Daoy (cell line): ENCODE data around the gene CNTNAP2. TPM values are rescaled to one million over a fixed set of nuclear protein-coding genes. Genes with fewer than 3 reads are reported as not detected.

Source experiments
- DNase-seq: peaks from one replicate; pipeline ENCODE4 v3.0.0-alpha.2; 2015; ENCODE audit warnings: low read depth
- total RNA-seq: library from RNA; depleted of rRNA; stranded (reverse); fragments of >200 nt; shearing (Covaris generic); gene quantifications from 2 replicates; pipeline ENCODE4 v1.2.3, GENCODE V29; 2014

Gene CNTNAP2
- total RNA-seq, 1 experiment from 2014 or later, result 6.4 TPM

DNA sequence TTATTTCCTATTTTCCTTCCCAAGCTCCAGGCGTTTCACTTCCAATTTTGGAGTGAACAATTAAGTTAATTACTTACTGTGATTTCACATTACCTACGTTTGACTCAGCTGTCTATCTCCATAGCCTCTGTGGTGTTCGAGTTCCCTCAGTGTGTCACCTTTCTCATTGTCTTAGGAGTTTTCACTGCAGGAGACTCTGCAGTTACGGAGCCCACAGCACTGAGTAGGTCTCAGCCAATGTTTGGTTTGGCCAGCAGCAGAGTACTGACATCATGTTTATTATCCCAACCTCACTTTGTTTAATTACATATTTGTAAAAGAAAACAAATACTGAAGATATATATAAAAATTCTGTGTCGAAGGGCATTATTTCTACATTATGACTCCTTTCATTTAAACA is 1123.9 kb downstream of the CNTNAP2 start:
- no peak for DNase-seq

DNA sequence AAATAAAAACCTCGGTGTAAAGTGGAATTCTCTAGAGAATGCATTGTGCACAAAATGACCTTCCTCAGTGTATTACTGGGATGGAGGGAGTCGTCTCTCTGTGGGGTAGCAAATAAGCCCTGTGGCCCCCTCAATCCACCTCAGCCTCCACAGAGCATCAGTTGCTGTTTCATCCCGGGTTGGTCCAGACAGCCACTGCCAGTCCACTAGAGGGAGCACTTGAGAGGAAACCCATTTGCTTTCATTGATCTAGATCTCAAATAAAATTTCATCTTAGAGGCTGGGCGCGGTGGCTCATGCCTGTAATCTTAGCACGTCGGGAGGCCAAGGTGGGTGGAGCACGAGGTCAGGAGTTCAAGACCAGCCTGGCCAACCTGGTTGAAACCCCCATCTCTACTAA is 1128.7 kb downstream of the CNTNAP2 start:
- peak; percentile 18 for DNase-seq

DNA sequence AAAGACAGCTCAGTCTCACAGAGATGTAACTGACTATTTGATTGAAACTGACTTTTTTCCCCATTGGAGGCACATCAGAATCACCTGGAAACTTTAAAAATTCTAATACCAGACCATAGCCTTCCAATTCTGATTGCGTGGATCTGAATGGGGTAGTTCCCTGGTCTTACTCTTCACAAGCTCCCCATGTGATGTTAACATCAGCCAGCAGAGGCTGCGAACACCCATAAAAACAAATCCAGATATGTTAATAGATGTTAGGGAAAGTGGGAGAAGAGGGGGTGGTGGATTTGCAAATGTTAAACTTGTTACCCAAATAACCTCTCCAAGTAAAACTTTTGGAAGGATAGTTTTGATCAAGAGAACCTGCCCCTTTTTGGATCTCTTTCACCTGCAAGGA is 1133.4 kb downstream of the CNTNAP2 start:
- no peak for DNase-seq

DNA sequence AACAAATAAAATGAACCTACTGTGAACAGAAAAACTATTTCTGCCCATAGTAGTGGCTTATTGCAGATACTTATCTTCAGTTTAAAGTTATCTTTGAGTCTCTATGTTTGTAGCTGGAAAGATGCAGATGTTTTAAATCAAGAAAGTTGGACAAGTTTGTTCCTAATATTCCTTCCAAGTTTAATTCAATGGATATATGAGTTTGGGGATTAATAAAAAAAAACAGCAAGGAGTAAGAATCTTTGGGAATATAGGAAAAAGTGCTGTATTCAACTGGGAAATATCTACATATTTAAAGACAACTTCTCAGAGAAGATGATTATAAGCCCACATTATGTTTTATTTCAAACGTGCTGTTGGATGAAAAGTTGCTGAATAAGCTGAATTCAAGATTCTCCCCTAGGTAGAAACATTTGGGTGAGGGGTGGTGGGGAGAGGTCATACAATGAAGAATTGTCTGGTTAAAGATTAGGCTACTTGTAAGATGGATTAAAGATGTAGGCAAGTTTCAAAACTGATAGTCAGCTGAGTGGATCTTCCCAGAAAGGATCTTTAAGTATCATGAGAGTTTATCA is 1135.2 kb downstream of the CNTNAP2 start:
- no peak for DNase-seq

DNA sequence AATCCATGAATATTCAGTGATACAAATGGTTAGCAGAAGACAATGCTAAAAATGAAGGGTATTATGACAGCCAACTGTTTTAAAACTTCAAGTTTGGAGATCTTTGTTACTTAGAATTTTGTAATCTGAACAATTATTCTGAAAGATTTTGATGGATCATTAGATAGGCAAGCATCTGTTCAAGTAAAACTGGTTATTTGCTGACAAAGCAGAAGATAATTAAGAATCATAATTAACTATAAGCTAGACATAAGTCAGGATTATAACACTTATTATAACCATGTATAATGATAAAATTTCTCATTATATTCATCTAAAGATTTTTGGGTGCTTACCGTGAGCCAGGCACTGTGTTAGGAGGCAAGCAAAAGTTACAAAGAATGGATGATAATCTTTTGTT is 1145.1 kb downstream of the CNTNAP2 start:
- no peak for DNase-seq

DNA sequence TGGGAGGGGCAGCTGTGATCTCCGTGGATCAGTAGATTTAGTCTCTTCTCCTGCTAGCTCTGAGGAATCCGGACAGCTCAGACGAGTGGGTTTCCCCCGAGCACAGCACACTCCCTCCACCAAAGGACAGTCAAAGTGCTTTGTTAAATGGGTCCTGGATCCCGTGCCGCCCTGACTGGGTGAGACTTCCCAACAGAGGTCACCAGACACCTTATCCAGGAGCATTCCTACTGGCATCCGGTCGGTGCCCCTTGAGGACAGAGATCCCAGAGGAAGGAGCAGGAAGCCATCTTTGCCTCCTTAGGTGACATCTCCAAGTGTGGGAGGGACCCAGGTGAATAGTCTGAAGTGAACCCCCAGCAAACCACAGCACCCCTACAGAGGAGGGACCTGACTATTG is 1148.9 kb downstream of the CNTNAP2 start:
- no peak for DNase-seq

DNA sequence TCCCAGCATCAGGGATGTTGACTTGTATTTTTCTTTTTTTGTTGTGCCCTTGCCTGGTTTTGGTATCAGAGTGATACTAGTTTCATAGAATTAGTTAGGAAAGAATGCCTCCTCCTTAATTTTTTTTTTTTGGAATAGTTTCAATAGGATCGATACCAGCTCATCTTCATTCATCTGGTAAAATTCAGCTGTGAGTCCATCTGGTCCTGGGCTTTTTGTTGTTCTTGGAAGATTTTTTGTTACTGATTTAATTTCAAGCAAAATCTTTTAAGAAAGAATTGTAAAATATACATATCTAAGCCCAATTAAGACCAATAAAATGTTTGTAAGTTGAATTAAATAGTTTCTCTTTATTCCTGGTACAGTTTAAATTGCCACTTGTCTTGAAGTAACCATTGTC is 1159.5 kb downstream of the CNTNAP2 start:
- DNase-seq, result no peak

DNA sequence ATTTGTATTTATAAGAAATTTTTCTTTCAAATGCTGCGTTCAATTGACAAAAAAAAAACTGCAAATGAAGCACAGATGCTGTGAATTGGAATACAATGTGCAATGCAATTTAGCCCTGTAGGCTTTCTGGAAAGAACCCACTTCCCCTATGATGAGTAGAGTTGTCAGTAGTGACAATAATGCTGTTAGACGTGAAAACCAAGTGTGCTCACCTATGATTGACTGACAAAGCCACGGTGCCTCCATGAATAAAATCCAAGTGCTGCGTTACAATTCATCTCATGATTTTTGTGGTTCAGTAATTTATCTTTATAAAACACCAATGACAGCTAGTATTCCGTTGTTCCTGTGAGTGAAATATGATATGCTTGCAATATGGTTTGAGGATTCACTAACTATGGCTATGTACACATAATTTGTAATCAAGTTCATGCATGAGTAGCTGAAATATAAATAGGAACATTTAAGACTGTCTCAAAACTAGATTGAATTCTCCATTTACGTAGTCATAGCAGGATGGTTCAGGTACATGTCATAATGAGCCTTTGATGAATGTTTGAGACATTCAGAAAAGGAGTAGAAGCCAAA is 1160.3 kb downstream of the CNTNAP2 start:
- DNase-seq, result no peak

DNA sequence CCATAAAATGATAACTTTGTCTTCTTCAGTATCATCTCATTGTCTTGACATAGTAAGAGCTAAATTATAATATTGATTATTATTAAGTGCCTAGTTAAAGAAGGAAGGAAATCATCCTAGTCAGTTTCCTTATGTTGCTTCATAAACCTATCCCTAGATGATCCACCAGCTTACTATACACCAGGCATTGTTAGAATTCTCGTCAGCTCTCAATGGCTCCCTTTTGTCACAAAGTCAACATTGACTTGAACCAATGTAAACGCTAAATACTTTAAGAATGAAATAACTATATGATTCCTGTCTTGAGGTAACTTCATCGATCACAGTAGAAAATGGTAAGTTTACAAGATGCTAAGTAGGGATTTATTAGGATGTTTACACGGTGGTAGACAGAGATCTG is 1162.9 kb downstream of the CNTNAP2 start:
- no peak for DNase-seq

DNA sequence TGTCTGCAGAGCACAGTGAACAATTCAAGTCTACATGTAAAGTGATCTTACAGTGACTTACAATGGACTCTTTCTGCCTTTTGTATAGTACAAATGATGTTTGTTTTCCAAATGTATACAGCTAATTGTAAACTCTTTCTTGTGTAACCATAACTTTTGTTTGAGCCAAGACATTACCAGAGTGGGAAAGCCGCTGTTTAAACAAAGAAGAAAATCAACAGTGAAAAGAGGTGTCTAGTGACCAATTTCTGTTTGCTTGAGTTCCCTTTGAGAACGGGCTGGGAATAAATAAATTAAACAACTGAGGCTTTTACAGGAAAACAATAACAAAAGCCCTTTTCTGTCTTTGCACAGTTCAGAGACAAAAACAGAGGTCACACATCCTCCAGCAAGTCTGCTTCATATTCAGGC is 1163.4 kb downstream of the CNTNAP2 start:
- DNase-seq, result no peak

DNA sequence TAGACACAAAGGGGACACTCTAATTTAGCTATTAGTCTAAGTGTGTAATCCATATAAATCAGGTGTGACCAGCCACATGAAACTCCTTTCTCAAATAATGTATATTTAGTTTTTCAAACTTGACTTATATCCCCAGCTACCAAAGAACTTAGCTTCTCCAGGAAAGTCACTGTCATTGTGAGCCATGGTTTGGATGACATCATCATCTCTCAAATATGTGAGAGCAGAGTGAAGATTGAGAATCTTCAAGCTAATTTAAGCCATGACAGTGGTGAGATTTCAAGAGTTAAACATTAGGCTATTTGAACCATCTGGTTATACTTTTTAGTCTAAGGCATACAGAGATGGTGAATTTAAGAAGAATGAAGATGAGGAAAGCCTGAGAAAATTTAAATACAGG is 1165.6 kb downstream of the CNTNAP2 start:
- DNase-seq, result no peak

DNA sequence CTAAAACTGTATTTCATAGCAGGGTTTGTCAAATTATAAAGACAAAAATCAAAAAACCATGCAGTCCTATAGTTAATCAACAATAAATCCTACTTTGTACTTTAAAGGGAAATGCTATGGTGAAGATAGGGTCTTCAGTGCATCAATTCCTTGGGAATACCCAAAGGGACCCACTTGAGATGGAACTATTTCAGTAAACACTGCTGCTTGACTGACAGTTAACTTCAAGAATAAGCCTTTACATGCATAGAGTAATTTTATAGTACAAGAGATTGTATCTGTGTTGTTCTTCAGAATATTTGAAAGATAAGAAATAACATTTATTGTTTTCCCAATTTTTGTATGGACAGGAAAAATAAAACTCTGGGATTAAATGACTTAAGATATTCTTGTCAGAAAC is 1179.6 kb downstream of the CNTNAP2 start:
- no peak for DNase-seq

DNA sequence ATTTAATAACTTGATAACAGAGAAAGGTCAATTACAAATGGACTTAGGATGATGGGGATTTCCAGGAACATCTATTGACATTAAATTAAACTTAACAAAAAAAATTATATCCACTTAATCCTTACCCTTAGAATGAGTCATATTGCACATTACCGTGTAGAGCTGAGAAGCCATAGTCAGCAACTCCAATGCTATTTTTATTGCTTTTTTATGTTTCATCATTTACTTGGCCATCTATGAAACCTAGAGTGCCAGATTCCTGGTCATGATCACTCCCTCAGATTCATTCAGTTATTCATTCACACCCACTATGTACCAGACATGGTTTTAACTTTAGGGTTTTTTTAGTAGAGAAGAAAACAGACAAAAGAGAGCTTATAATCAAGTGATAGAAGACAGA is 1180.4 kb downstream of the CNTNAP2 start:
- no peak for DNase-seq

DNA sequence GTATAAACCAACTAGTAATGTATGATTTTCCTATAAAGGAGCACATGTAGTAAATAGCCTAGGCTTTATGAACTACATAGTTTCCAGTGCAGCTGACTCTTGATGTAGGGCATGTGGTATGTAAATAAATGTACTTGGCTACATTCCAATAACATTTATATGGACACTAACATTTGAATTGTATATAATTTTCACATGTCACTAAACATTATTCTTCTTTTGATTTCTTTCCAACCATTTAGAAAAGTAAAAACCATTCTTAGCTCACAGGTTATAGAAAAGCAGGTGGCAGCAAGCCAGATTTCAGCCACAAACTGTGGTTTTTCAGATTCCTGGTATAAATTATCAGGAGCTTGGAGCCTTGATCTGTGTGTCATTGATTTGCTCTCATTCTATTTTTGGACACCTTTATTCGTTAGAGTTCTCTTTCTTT is 1182.0 kb downstream of the CNTNAP2 start:
- no peak for DNase-seq

DNA sequence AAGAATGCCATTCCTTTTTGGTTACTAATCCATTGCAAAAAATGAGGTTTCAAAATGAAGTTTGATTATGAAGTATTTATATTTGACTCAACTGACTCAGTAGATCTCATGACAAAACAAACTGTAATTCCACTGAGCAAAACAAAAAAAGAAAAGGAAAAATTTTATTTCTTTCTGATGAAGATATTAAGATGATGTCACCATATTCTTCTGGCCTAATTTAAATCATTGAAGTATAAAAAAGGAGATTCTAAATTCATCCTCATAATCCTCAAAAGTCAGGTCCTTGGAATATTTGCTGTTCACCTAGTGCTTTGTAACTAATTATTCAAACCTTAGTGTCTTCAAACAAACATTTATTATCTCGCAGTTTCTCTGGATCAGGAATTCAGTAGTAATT is 1183.7 kb downstream of the CNTNAP2 start:
- no peak for DNase-seq

DNA sequence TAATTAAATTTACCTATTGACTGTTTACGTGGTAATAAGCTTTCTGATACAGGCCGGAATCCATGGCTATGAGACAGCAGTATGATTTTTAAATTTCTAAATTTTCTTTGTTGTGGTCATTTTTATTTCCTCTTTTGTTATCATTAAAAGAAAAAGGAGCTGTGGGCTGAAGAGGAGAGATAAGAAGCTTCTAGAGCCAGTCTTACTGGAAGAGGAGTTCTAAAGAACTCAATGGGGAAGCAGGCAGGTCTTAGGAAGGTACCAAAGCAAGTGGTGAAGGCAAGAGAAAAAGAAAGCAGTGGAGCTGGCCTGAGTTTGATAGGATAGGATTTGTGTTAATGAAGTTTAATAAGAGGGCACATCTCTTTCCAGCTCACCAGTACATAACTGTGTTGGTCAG is 1187.8 kb downstream of the CNTNAP2 start:
- DNase-seq, result no peak

DNA sequence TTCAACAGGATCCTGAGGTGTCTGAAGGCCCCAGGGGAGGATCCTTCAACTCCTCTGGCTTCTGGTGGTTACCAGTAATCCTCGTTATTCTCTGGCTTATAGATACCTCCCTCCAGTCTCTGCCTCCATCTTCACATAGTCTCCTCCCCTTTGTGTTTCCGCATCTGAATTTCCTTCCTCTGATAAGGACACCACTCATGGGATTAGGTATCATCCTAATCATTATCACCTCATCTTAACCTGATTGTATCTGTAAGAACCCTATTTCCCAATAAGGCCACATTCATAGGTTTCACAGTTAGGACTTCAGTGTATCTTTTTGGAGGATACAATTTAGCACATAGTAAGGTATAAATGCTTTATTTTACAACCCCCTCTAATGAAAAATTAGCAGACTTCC is 1189.2 kb downstream of the CNTNAP2 start:
- DNase-seq, result no peak

DNA sequence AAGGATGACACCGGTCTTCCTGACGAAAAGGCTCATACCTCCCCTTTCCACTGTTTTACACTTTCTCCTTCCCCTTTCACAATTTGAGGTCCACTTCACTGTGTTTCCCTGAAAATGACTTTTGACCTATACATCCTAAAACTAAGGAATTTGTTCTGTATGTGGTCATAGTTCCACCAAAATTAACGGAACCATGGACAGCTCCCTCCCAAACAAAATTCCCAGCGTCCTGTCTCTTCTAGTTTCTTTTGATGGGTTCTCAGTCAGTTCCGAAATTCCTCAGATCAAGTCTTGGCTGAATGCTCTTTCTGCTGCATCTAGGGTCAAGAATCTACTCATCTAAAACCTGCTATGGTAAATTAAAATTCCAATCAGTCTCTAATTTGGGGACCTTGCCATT is 1191.9 kb downstream of the CNTNAP2 start:
- no peak for DNase-seq

DNA sequence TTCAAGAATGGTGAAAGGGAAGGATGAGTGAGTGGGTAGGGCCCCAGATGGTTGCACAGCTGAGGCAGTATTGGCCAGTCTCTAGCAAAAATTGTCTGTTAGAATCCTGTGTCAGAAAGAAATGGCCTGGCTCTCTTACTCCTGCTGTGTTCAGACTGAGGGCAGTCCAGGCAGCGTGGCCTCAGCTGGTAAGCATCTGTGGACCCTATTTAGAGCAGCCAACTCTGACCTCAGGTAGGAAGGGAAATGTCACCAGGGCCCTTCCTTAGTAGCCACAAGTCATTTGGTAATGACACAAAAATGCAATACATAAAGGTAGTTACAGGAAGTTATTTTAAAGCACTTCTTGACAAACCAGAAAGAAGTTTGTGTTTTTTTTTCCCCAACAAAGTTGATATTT is 1194.7 kb downstream of the CNTNAP2 start:
- no peak for DNase-seq

DNA sequence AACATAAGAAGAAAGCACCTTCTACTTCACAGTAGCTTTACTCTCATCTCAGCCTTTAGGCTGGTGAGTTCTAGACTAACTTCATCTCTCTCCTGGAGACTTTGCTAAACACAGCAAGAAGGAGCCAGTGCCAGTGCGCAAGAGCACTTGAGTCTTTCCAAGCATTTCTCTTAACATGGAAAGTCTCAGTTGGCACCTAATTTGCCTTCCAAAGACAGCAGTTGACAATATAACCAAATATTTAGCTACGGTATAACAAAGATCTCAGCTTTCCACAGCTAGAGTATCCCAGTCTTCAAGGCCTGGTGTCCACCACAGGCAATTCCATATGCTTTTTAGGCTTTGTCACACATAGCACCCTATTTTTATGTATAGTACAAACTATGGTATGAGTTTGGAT is 1204.9 kb downstream of the CNTNAP2 start:
- DNase-seq, result no peak

DNA sequence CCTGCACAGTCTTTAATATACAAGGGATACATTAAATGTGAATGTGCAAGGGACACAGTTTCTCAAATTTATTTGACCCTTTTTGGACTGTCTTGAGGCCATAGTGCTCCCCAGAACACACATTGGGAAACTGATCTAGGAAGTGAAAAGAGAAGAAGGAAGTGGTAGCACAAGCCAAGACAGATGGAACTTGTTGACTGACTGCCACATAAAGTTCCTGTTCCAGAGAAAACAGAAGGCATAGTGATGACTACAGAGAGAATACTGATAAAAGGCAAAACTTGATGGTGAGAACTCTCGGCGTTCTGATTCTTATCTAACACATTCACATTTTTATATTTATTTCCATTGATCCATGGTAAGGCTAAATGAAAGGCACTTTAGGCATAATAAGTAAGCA is 1216.4 kb downstream of the CNTNAP2 start:
- no peak for DNase-seq

DNA sequence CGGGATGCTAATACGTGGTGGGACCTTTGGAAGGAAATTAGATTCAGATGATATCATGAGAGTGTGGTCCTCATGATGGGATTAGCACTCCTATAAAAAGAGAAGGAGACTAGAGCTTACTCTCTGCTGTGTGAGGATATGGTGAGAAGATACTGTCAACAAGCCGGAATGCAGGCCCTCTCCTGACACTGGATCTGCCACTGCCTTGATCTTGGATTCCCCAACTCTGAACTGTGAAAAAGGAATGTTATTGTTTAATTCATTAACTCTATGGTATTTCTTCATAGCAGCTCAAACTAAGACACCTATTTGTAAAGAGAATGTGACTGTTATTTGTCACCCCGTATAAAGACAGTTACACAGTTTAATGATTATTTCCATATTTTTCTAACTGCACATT is 1246.5 kb downstream of the CNTNAP2 start:
- no peak for DNase-seq

DNA sequence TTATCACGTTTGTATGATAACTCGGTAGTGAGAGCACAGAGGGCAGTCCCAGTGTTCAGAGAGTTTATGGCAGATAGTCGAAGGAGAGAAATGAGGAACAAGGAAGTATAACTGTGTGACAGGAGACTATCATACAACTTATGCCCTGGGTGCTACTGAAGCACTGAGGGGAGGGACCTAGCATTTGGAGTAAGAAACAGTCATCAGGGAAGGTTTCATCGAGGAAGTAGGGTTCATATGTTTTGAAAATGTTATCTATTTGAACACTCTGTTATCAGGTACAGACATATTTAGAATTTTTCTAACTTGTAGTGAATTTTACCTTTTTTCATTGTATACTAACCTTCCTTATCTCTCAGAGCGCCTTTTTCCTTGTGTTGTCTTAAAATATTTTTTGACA is 1259.6 kb downstream of the CNTNAP2 start:
- DNase-seq, result no peak

DNA sequence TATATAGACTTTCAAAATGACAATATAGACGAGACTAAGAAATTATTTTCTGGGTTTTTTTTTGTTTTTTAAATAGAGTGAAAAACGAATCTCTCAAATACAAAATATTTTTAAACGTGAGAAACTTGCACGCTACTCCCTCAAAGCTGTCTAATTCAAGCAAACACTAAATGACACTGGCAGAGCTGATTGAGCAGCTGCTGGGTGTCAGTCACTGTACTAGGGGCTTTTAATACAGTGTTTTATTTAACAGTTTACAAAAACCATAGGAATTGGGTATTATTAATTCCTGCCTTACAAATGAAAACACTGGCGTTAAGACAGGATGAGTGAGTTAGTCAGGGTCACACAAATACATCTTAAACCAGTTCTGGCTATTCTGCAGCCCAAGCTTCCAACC is 1264.3 kb downstream of the CNTNAP2 start:
- no peak for DNase-seq
